BLaER1 (cell line): ENCODE measurements around the gene PTTG2.

Source experiments
- H3K27ac ChIP-seq: shearing (Covaris generic); formaldehyde crosslinking; 2 replicates; pipeline ENCODE4 v1.8.1; 2022
- H3K27me3 ChIP-seq: shearing (Covaris generic); formaldehyde crosslinking; 2 replicates; pipeline ENCODE4 v1.8.1; 2022
- H3K36me3 ChIP-seq: shearing (Covaris generic); formaldehyde crosslinking; 2 replicates; pipeline ENCODE4 v1.8.1; 2022
- H3K4me1 ChIP-seq: shearing (Covaris generic); formaldehyde crosslinking; 2 replicates; pipeline ENCODE4 v1.8.1; 2022
- H3K4me2 ChIP-seq: shearing (Covaris generic); formaldehyde crosslinking; 2 replicates; pipeline ENCODE4 v1.8.1; 2022
- H3K4me3 ChIP-seq: shearing (Covaris generic); formaldehyde crosslinking; 2 replicates; pipeline ENCODE4 v1.8.1; 2022
- H3K9ac ChIP-seq: shearing (Covaris generic); formaldehyde crosslinking; 2 replicates; pipeline ENCODE4 v1.8.1; 2022
- H3K9me3 ChIP-seq: shearing (Covaris generic); formaldehyde crosslinking; 2 replicates; pipeline ENCODE4 v1.8.1; 2022
- H4K20me1 ChIP-seq: shearing (Covaris generic); formaldehyde crosslinking; 2 replicates; pipeline ENCODE4 v1.8.1; 2022
- Cebpa-rat ChIP-seq: shearing (Covaris generic); IDR thresholded peaks from 2 replicates; pipeline ENCODE4 v1.8.1; 2022

Gene PTTG2

DNA sequence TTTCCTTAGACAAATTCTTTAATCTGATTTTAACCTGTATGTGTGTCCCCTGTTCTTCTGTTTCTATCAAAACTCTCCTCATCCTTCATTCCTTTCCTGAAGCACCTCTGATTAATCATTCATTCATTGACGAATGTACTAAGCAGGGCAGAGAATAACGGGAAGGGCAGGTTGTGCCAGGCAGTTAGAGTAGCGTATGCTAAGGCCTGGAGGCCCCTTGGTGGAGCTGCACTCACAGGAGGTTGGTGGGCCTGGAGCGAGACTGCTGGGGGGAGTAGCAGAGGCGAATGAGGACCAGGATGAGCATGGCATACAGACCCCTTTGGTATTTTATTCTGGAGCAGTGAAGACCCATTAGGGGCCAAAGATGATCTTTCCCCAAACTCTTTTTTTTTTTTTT lies 22.5 kb downstream of the PTTG2 start:
- Histone ChIP-seq H3K36me3 (0 out of 2 replicates have a peak, but pooled peaks cover 14% of the 10 kb centered on the region), H3K27ac (no peak overlapping the region), H3K4me3 (no peak overlapping the region), H3K9ac (no peak overlapping the region), H3K9me3 (no peaks in the 10 kb centered on the region), H3K4me2 (no peak overlapping the region), H3K4me1 (peaks cover 40% of the 10 kb centered on the region), H4K20me1 (peaks cover 46% of the 10 kb centered on the region), H3K27me3 (no peaks in the 10 kb centered on the region)
- TF ChIP-seq Cebpa-rat, result no peak

DNA sequence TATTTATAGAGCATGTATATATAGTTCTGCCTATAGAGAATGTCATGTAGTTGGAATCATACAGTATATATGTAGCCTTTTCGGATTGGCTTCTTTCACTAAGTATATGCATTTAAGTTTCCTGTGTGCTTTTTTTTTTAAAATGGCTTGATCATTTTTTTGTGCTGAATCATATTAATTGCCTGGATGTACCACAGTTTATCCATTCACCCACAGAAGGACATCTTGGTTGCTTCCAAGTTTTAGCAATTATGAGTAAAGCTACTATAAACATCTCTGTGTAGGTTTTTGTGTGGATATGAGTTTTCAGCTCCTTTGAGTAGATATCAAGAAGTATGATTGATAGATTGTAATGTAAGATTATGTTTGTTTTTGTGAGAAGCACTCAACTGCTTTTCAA lies 23.8 kb downstream of the PTTG2 start:
- Histone ChIP-seq H3K36me3 (0 out of 2 replicates have a peak, but pooled peaks cover 16% of the 10 kb centered on the region), H3K4me3 (no peak overlapping the region), H3K9me3 (no peaks in the 10 kb centered on the region), H3K4me1 (peaks cover 36% of the 10 kb centered on the region), H3K4me2 (no peak overlapping the region), H3K27ac (no peak overlapping the region), H3K9ac (no peak overlapping the region), H4K20me1 (peaks cover 41% of the 10 kb centered on the region), H3K27me3 (no peaks in the 10 kb centered on the region)
- TF ChIP-seq Cebpa-rat, result no peak

DNA sequence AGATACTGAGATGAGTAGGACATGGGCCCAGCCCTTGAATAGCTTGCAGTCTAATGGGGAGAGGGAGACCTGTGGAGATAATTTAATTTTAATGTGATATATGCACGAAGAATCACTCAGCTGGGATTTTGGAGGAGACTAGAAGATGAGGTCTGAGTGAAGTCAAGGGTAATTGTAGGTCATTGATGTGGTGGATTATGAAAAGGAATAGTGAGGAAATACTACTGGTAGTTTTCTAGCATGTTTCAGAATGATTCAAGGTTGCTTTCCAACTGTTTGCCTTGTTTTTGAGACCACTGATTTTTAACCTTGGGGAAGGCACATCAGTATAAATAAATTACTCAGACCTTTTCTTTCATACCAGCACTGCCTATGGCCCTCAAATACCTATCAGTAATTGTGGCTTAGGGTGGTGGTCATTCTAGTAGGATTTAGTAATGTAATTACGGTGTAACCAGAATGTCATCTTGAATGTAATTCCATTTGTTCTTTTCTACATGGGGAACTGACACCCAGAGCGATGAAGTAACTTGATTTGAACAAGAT lies 25.6 kb downstream of the PTTG2 start:
- Histone ChIP-seq H3K9me3 (no peaks in the 10 kb centered on the region), H3K27ac (no peak overlapping the region), H3K4me2 (no peak overlapping the region), H4K20me1 (peaks cover 23% of the 10 kb centered on the region), H3K4me1 (peaks cover 41% of the 10 kb centered on the region), H3K36me3 (0 out of 2 replicates have a peak, but pooled peaks cover 16% of the 10 kb centered on the region), H3K27me3 (no peaks in the 10 kb centered on the region), H3K9ac (no peak overlapping the region), H3K4me3 (no peak overlapping the region)
- no peak for TF ChIP-seq Cebpa-rat

DNA sequence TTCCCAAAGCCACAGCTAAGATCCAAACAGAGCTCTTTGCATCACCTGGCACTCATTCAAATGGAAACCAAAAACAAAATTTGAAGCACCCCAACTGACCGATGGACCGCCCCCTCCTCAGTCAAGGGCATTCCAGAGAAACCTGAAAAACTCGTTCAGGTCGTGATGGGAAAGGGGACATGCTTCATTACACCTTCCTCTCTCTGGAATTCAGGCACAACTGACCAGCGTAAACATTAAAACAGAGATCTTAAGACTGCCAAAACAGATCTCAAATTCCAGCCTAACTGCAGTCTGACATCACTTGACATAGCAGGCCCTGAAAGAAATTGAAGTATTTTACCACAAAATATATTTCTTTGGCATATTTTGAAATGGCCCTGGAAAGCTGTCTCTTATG lies 28.5 kb downstream of the PTTG2 start:
- Histone ChIP-seq H3K27ac (no peak overlapping the region), H3K4me1 (peaks cover 40% of the 10 kb centered on the region), H3K4me3 (no peak overlapping the region), H3K9ac (no peak overlapping the region), H4K20me1 (no peaks in the 10 kb centered on the region), H3K9me3 (no peaks in the 10 kb centered on the region), H3K4me2 (peak overlapping the region; percentile 71; the same call in 1 of the 2 replicates), H3K27me3 (no peaks in the 10 kb centered on the region), H3K36me3 (0 out of 2 replicates have a peak, but pooled peaks cover 10% of the 10 kb centered on the region)
- no peak for TF ChIP-seq Cebpa-rat

DNA sequence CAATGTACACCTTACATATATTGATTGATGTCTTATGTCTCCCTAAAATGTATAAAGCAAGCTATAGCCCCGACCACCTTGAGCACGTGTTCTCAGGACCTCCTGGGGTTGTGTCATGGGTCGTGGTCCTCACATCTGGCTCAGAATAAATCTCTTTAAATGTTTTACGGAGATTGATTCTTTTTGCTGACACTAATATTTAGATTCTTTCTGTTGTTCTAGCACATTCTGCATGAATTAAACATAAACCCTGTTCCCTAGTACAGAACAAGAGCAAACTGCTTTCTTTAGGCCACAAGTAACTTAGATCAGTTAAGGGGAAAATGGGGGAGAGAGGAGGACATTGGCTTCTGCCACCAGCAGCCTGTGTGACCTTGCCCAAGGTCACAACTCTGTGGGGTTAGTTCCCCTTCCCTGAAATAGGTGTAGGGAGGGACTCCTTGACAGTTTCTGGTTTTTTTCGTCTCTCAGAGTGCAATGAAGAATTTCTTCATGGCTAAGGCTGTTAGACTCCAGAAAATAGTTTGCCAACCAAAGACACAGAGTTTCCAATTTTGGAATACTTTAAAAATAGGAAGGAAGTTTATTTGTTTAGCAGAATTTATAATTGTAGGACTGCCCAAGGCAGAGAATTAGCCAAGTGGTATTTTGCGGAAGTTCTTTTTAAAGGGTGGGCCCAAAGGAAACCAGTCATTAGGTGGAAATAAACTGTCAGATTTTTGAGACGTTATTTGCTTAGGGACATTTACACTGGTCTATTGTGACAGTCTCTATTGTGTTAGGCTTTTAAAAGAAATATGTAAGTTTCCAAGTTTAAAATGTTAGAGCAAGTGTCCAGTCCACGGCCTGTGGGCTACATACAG lies 29.4 kb downstream of the PTTG2 start:
- Histone ChIP-seq H3K36me3 (0 out of 2 replicates have a peak, but pooled peaks cover 9% of the 10 kb centered on the region), H3K4me2 (peak overlapping the region; percentile 71), H3K27ac (peak overlapping the region; percentile 71), H3K4me3 (no peak overlapping the region; the same call in 1 of the 2 replicates), H4K20me1 (no peaks in the 10 kb centered on the region), H3K9me3 (no peaks in the 10 kb centered on the region), H3K27me3 (no peaks in the 10 kb centered on the region), H3K9ac (peak overlapping the region; percentile 38), H3K4me1 (peaks cover 47% of the 10 kb centered on the region)
- TF ChIP-seq Cebpa-rat, result no peak

DNA sequence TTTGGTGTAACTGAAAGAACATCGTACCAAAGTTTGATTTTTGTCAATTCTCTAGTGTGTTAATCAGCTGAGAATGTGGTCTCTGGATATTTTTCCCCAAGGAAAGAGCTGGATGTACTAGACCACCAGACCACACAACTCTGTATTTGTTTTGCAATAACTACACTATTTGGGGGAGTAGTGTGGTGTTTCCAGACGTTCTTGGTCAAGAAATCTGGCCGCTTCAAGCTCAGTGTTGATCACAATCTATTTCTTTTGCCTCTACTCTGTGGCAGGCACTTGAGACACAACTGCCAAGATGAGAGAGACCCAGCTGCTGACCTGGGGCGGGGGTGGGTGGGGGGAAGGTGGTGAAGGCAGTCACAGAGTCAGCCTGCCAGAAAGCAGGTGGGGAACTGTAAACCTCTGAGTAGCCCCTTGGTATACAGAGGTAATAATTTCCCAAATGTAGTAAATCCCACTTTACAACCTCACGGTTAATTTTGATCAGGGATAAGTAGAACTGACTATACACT lies 30.6 kb downstream of the PTTG2 start:
- Histone ChIP-seq H3K9me3 (no peaks in the 10 kb centered on the region), H3K4me1 (peaks cover 49% of the 10 kb centered on the region), H3K27ac (peak overlapping the region; percentile 71), H3K36me3 (0 out of 2 replicates have a peak, but pooled peaks cover 9% of the 10 kb centered on the region), H3K4me3 (no peak overlapping the region), H3K4me2 (peak overlapping the region; percentile 71), H4K20me1 (peaks cover 2% of the 10 kb centered on the region; the same call in 1 of the 2 replicates), H3K9ac (no peak overlapping the region), H3K27me3 (no peaks in the 10 kb centered on the region)
- TF ChIP-seq Cebpa-rat, result no peak

DNA sequence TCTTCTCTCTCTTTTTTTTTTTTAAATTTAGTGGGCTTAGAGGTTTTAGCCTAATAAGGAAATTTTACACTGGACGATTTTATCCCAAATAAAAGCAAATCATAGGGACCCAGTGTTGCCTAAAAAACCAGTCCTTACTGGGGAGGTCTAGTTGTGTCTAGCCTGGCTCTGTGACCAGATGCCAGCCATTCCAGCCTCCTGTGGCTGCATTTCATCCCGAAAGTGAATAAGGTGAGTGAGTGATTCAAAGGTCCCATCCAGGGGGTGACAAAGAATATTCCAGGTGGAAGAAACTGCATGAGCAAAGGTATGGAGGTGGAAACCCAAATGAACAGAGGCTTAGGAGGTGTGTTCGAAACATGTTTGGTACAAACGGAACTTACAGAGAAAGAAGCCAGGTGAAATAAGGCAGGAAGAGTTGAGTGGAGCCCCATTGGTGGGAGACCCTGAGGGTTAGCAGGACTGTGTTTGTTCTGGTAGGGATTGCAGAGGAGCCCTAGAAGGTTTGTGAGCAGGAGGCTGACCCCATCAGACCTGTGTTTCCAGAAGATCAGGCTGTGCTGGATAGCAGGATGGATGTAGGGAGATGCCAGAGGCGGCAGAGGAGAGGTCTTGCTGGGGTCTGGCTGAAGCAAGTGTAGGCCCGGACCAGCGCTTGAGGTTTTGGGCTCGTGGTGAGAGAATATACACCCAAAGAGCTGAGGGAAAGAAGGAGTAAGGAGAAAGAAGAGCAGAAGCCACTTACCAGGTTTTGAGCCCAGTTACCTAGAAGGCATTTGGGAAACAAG lies 31.6 kb downstream of the PTTG2 start:
- Histone ChIP-seq H4K20me1 (peaks cover 11% of the 10 kb centered on the region; the same call in 1 of the 2 replicates), H3K9ac (no peak overlapping the region), H3K27me3 (no peaks in the 10 kb centered on the region), H3K9me3 (no peaks in the 10 kb centered on the region), H3K27ac (peak overlapping the region; percentile 52; the same call in 1 of the 2 replicates), H3K4me3 (no peak overlapping the region), H3K4me2 (peak overlapping the region; percentile 71; the same call in 1 of the 2 replicates), H3K36me3 (0 out of 2 replicates have a peak, but pooled peaks cover 9% of the 10 kb centered on the region), H3K4me1 (peaks cover 49% of the 10 kb centered on the region)
- no peak for TF ChIP-seq Cebpa-rat

DNA sequence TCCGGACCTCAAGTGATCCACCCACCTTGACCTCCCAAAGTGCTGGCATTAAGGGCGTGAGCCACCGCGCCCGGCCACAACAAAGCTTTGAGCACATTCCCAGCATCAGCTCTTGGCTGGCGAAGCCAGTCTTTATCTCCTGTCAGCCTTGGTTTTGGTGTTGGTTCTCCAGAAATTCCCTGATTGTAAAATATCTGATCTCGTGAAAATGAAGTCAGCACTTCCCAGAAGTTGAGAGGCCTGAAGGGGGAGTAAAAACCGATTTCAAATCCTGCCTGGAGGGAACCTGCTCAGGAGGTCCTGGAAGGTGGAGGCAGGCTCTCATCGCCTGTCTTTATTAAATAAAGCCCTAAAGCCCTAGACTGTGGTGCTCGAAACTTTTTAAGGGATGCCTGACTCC lies 33.6 kb downstream of the PTTG2 start:
- no peaks in the 10 kb centered on the region for H3K9me3 ChIP-seq
- H4K20me1 ChIP-seq, result peaks cover 24% of the 10 kb centered on the region
- no peak overlapping the region for H3K9ac ChIP-seq
- no peaks in the 10 kb centered on the region for H3K27me3 ChIP-seq
- no peak for TF ChIP-seq Cebpa-rat
- peak overlapping the region; percentile 7; the same call in 1 of the 2 replicates for H3K4me2 ChIP-seq
- peaks cover 10% of the 10 kb centered on the region; the same call in 1 of the 2 replicates for H3K36me3 ChIP-seq
- peaks cover 44% of the 10 kb centered on the region for H3K4me1 ChIP-seq
- H3K27ac ChIP-seq, result no peak overlapping the region
- H3K4me3 ChIP-seq, result no peak overlapping the region

DNA sequence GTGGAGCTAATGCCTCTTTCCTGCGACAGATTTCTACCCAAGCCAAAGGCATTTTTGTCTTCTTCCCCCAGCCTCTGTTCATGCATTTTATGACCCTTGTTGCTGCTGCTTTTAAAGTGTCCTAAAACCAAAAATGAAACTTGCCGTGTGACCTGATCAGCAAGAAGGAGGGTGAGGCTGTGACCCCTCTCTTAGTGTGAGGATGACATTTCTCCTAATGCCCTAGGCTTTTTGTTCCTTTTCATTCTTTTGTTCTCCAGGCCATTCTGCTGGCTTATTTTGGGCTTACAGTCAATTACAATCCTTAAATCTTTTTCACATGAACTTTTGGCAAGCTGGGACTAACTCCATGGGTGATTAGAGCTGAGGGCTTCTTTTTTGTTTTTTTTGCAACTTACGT lies 34.4 kb downstream of the PTTG2 start:
- TF ChIP-seq Cebpa-rat, result no peak
- Histone ChIP-seq H3K27ac (no peak overlapping the region; the same call in 1 of the 2 replicates), H3K9ac (no peak overlapping the region), H3K36me3 (peaks cover 10% of the 10 kb centered on the region; the same call in 1 of the 2 replicates), H3K4me1 (peaks cover 36% of the 10 kb centered on the region), H3K27me3 (no peaks in the 10 kb centered on the region), H3K4me2 (peak overlapping the region; percentile 7; the same call in 1 of the 2 replicates), H4K20me1 (peaks cover 32% of the 10 kb centered on the region), H3K9me3 (no peaks in the 10 kb centered on the region), H3K4me3 (no peak overlapping the region)
